VCaP (cell line): ENCODE data around the gene CFAP57.

Experiments
- H3K27ac ChIP-seq: fragments of 450-650 bp; 2 replicates; pipeline ENCODE4 v1.5.1; 2017
- TF ChIP-seq, protein P1 (sequence below): fragments of 450-650 bp; conservative IDR thresholded peaks from 2 replicates; pipeline ENCODE4 v1.5.1; 2017; ENCODE audit warnings: mild to moderate bottlenecking, moderate library complexity

The CFAP57 gene

DNA sequence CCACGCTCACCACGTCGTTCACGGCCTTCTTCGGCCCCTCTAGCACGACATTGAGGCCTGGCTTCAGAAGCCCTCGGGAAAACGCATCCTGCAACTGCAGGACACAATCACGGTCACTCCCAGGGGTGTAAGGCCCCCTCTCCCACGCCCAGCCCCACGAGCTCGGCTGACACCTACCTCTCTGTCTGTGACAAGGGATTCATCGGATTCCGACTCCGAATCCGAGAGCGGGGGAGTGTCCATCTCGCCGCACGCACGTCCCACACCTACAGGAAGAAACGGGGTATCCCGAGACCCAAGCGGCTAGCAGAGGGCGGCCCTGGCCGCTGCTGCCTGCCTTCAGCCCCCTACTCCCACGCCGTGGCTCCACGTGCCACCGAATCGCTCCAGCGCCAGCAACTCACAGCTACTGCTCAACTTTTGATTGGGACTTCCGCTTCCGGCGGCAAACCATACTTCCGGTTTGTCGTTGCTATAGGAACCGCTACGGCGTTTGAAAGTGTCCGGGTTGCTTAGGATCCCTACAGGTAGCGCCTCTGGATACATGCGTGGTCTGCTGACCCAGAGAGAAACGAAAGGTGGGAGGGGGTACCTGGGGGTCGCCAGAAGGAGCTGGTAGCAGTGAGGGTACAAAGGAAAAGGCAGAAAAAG lies at the start of gene CFAP57, which contains the start of gene EBNA1BP2:
TSS of gene CFAP57 (plus strand) at position 455 of the 651 bp plus-strand sequence. CDS start 424 bp downstream, outside the sequence.
TSS of gene EBNA1BP2 (minus strand) at position 415 of the 651 bp plus-strand sequence. CDS start at position 243, 172 bp downstream.
- H3K27ac ChIP-seq: peak within 1 kb of the TSS; percentile 48; the same call in 1 of the 2 replicates
- TF ChIP-seq, protein P1, sequence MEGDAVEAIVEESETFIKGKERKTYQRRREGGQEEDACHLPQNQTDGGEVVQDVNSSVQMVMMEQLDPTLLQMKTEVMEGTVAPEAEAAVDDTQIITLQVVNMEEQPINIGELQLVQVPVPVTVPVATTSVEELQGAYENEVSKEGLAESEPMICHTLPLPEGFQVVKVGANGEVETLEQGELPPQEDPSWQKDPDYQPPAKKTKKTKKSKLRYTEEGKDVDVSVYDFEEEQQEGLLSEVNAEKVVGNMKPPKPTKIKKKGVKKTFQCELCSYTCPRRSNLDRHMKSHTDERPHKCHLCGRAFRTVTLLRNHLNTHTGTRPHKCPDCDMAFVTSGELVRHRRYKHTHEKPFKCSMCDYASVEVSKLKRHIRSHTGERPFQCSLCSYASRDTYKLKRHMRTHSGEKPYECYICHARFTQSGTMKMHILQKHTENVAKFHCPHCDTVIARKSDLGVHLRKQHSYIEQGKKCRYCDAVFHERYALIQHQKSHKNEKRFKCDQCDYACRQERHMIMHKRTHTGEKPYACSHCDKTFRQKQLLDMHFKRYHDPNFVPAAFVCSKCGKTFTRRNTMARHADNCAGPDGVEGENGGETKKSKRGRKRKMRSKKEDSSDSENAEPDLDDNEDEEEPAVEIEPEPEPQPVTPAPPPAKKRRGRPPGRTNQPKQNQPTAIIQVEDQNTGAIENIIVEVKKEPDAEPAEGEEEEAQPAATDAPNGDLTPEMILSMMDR: no peak

DNA sequence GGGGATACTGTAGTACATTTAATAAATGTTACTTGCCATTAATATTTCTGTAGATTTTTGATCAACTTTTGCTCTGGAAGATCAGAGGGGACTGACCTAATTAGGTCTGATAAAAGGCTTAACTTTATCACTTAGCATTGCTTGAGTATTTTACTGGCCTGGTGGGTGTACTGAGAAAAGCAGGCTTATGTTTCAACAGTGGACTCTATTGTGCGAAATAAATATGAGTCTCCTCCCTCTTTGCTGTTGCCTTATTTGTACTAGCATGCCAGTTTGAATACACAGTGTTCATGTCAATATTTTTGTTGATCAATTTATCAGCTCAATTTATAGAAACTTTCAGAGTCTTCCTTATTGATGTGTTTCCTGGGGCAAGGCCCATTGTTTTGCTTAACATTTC lies 49.1 kb upstream of the CFAP57 start:
- H3K27ac ChIP-seq: no peak overlapping the region
- TF ChIP-seq, protein P1: no peak

DNA sequence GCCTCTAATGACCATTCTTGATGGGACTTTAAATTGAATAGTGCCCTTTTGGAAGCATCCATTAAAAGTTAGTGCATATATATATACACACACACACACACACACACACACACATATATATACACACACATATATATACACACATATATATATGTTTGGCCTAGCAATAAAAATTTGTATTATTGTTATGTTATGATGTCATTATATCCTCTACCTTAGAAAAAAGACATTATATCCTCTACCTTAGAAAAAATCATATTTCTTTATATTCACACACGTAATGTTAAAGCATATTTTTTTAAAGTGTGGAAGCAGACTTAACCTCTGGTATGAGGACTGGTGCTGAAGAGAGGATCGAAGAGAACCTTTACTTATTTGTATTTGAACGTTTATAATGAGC lies 43.3 kb upstream of the CFAP57 start:
- no peak overlapping the region for H3K27ac ChIP-seq
- TF ChIP-seq, protein P1: no peak

DNA sequence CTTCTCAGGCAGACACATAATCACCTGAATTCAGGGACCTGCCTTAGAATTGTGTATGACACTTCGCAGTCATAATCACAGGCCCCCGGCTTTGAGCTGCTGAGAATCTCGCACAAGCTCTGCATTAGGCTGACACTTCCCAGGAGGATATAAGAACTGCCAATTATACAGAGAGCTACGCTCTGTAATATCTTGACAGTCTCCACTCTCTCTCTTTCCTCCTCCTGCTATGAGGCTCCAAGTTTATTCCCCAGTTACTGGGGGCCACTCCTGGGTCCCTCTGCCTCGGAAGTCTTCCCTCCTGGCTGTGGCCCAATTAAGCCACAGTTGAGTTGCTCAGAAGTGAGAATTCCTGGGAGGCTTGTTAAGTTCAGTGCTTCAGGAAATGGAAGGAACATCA lies 42.7 kb upstream of the CFAP57 start:
- no peak overlapping the region for H3K27ac ChIP-seq
- TF ChIP-seq, protein P1: no peak

DNA sequence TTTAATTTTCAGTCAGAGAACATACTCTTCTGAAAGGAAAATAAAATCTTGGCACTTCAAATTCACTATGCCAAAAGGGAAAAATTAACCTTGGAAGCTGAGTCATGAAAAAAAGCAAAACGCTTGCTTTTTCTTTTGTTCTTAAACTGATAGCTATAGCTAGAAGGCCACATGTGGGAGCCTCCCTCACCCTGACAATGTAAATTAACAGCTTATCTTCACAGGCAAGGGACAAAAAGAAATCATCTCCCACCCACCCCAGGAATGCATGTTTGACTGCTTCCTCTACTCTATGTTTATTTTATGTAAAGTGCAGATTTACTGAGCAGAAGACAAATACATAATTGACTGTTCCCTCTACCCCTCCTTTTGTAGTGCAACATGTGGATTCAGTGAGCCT lies 38.1 kb upstream of the CFAP57 start:
- TF ChIP-seq, protein P1: no peak
- H3K27ac ChIP-seq: no peak overlapping the region

DNA sequence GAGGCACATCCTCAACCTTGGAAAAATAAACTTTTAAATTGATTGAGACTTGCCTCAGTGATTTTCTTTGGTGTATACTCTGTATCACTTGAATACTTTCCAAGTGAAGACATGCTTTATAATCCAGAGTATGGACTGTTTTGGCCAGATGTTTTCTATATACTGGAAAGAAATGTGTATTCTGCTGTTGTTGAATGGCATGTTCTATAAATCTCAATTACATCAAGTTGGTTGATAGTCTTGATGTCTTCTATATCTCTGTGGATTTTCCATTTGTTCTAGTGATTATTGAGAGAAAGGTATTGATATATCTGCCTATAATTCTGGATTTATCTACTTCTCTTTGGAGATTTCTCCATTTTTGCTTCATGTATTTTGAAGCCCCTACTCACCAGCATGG lies 37.5 kb upstream of the CFAP57 start:
- TF ChIP-seq, protein P1: no peak
- H3K27ac ChIP-seq: no peak overlapping the region

DNA sequence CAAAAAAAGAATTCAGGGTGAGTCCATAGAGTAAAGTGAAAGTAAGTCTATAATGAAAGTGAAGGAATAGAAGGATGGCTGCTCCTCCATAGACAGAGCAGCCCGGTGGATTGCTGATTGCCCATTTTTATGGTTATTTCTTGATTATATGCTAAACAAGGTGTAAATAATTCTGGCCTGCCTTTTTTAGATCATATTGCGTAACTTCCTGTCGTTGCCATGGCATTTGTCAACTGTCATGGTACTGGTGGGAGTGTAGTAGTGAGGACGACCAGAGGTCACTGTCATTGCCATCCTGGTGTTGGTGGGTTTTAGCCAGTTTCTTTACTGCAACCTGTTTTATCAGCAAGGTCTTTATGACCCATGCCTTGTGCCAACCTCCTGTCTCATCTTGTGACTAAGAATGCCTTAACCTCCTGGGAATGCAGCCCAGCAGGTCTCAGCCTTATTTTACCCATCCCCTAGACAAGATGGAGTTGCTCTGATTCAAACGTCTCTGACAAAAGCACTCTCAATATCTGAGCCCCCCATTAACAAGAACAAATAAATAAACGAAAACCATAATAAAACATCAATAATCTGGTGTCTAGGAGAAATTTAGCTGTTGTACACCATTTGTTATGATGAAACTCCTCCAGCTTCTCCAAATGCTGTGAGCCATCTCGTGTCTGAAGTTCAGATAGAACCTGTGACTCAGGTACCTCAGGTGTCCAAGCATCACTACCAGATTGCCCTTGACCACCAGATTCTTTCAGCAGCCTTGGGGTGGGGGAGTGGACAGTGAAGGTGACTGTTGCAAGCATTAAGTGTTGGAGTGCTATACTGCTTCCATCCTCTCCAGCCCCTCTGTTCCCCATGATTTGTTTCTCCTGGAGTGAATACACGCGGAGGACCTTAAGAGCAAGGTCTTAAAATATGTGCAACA lies 36.0 kb upstream of the CFAP57 start:
- TF ChIP-seq, protein P1: no peak
- H3K27ac ChIP-seq: no peak overlapping the region
